Umbilical cord (tissue), 2 donors: ENCODE data around the gene FAT1. TPM values are rescaled to one million over a fixed set of nuclear protein-coding genes. Genes with fewer than 3 reads are reported as not detected.
"Not testable (repeated sequence)": the region's sequence is repeated elsewhere in the genome, so short reads cannot be mapped to it uniquely, and the experiment has no call there.

Source experiments
- DNase-seq: peaks from one replicate; pipeline ENCODE4 v3.0.0-alpha.2; 2015; ENCODE audit warnings: low spot score
- total RNA-seq: library from RNA; depleted of rRNA; stranded (reverse); fragments of >200 nt; gene quantifications from one replicate; pipeline ENCODE4 v1.2.3, GENCODE V29; 2014; ENCODE audit warnings: low replicate concordance; ENCODE audit not compliant: insufficient read depth

FAT1 gene
- total RNA-seq, 1 donor from 2014 or later, result 242 TPM

GRCh38 chr4:186659935-186660334 lies 63.7 kb downstream of the FAT1 start:
- no peak for DNase-seq

- not testable (repeated sequence) for DNase-seq
Observed at GRCh38 chr4:186659456-186659855, 64.2 kb downstream of the FAT1 start.

GRCh38 chr4:186658657-186659056 lies 65.0 kb downstream of the FAT1 start:
- no peak for DNase-seq

GRCh38 chr4:186657764-186658163 lies 65.9 kb downstream of the FAT1 start:
- no peak for DNase-seq

- no peak for DNase-seq
Observed at GRCh38 chr4:186653969-186654368, 69.7 kb downstream of the FAT1 start.

- DNase-seq, result peak; percentile 40
Observed at GRCh38 chr4:186651624-186652023, 72.0 kb downstream of the FAT1 start.

- DNase-seq, result no peak
Observed at GRCh38 chr4:186651181-186651603, 72.5 kb downstream of the FAT1 start.

- no peak for DNase-seq
Observed at GRCh38 chr4:186650401-186651180, 73.1 kb downstream of the FAT1 start.

- DNase-seq, result no peak
Observed at GRCh38 chr4:186647821-186648220, 75.8 kb downstream of the FAT1 start.

- DNase-seq, result no peak
Observed at GRCh38 chr4:186644737-186645261, 78.9 kb downstream of the FAT1 start.

GRCh38 chr4:186644311-186644638 lies 79.4 kb downstream of the FAT1 start:
- DNase-seq, result no peak

GRCh38 chr4:186643501-186644310 lies 80.0 kb downstream of the FAT1 start:
- no peak for DNase-seq

- no peak for DNase-seq
Observed at GRCh38 chr4:186642998-186643397, 80.7 kb downstream of the FAT1 start.

- no peak for DNase-seq
Observed at GRCh38 chr4:186642530-186642929, 81.1 kb downstream of the FAT1 start.

GRCh38 chr4:186634591-186635128 lies 89.0 kb downstream of the FAT1 start:
- DNase-seq, result no peak

- no peak for DNase-seq
Observed at GRCh38 chr4:186633844-186634243, 89.8 kb downstream of the FAT1 start.

- DNase-seq, result no peak
Observed at GRCh38 chr4:186630128-186630527, 93.5 kb downstream of the FAT1 start.

GRCh38 chr4:186628058-186628711 lies 95.5 kb downstream of the FAT1 start:
- DNase-seq, result no peak

GRCh38 chr4:186627226-186627865 lies 96.3 kb downstream of the FAT1 start:
- no peak for DNase-seq

GRCh38 chr4:186624951-186625350 lies 98.7 kb downstream of the FAT1 start:
- peak; percentile 62 for DNase-seq

- DNase-seq, result no peak
Observed at GRCh38 chr4:186623546-186623945, 100.1 kb downstream of the FAT1 start.
